Panc1 (cell line): ENCODE data around the gene MAP2K4. TPM values are rescaled to one million over a fixed set of nuclear protein-coding genes. Genes with fewer than 3 reads are reported as not detected.

Experiments
- ATAC-seq: fragments of 200-7000 bp; cut with Tn5 transposase; 2 replicates; pipeline ENCODE4 v1.9.1; 2020; ENCODE audit warnings: mild to moderate bottlenecking, moderate library complexity
- BruUV-seq: library from RNA; stranded (reverse); fragments of 400-500 nt; replicated peaks from 2 replicates; lab custom pipeline; 2021; lab: Mats Ljungman, UMichigan
- CTCF ChIA-PET: fragments of 300-600 bp; sonication (Branson Sonifier 250); formaldehyde crosslinking; loops from one replicate; lab custom pipeline; 2022; ENCODE audit warnings: antibody characterized with exemption; lab: Charles Lee
- POLR2A ChIA-PET: fragments of 300-600 bp; sonication (Branson Sonifier 250); formaldehyde crosslinking; loops from one replicate; lab custom pipeline; 2022; ENCODE audit warnings: antibody characterized with exemption; lab: Charles Lee
- DNase-seq: peaks from one replicate; pipeline ENCODE4 v3.0.0-alpha.2; 2010; ENCODE audit warnings: low read depth, low spot score
- H3K27ac ChIP-seq: 2 replicates; pipeline ENCODE4 v1.5.1; 2011; ENCODE audit warnings: mild to moderate bottlenecking, low read length, inconsistent platforms
- H3K27me3 ChIP-seq: fragments of 200-500 bp; sonication (Bioruptor generic); 2 replicates; pipeline ENCODE4 v1.6.0; 2014; ENCODE audit warnings: low read length, inconsistent platforms; ENCODE audit not compliant: control insufficient read depth, insufficient read depth
- H3K36me3 ChIP-seq: fragments of 200-500 bp; sonication (Bioruptor generic); 2 replicates; pipeline ENCODE4 v1.5.1; 2014; ENCODE audit warnings: inconsistent platforms, mild to moderate bottlenecking, low read length, moderate library complexity; ENCODE audit not compliant: control insufficient read depth, insufficient read depth
- H3K4me1 ChIP-seq: 2 replicates; pipeline ENCODE4 v1.5.1; 2011; ENCODE audit warnings: inconsistent platforms, mild to moderate bottlenecking, low read length, moderate library complexity; ENCODE audit not compliant: control insufficient read depth, insufficient read depth
- H3K4me3 ChIP-seq, 2 experiments: 2 replicates each; pipeline ENCODE4 v1.5.1; 2011 to 2012; ENCODE audit warnings: low read depth in 2 of 2, low read length in 2 of 2, mild to moderate bottlenecking in 2 of 2, inconsistent platforms in 1 of 2, moderate library complexity in 1 of 2
- H3K9me3 ChIP-seq: fragments of 200-500 bp; sonication (Bioruptor generic); 2 replicates; pipeline ENCODE4 v1.5.1; 2014; ENCODE audit warnings: low read depth, mild to moderate bottlenecking, inconsistent platforms, low read length, moderate library complexity; ENCODE audit not compliant: control insufficient read depth, insufficient read depth
- CTCF ChIP-seq: fragments of 450-650 bp; IDR thresholded peaks from 2 replicates; pipeline ENCODE4 v1.5.1; 2017; ENCODE audit warnings: mild to moderate bottlenecking
- POLR2AphosphoS5 ChIP-seq: IDR thresholded peaks from 2 replicates; pipeline ENCODE4 v1.6.1; 2012; ENCODE audit warnings: mild to moderate bottlenecking, low read depth, low read length, moderate library complexity
- REST ChIP-seq, 2 experiments: IDR thresholded peaks; 2 replicates each; pipeline ENCODE4 v1.6.1; 2011 to 2012; ENCODE audit warnings: low read depth in 2 of 2, control low read depth in 1 of 2, low read length in 1 of 2, mild to moderate bottlenecking in 1 of 2, moderate library complexity in 1 of 2; ENCODE audit not compliant: insufficient read depth in 1 of 2
- SIN3A ChIP-seq: IDR thresholded peaks from 2 replicates; pipeline ENCODE4 v1.6.1; 2012; ENCODE audit warnings: low read depth, mild to moderate bottlenecking, low read length, moderate library complexity, borderline replicate concordance; ENCODE audit not compliant: insufficient read depth
- TCF7L2 ChIP-seq: IDR thresholded peaks from 2 replicates; pipeline ENCODE4 v1.6.1; 2011; ENCODE audit warnings: mild to moderate bottlenecking, low read depth, low read length, inconsistent platforms
- in situ Hi-C: cut with HindIII; loops from 2 replicates; pipeline ENCODE4 v1.10.0; 2016; ENCODE audit warnings: low sequenced_read_pairs, low pct_unique_long_range_greater_than_20kb
- intact Hi-C: fragments of 100-400 bp; cut with micrococcal nuclease; formaldehyde crosslinking; loops from one replicate; pipeline ENCODE4 v1.10.0; 2022; ENCODE audit not compliant: unreplicated experiment
- total RNA-seq: library from RNA; stranded (reverse); gene quantifications from one replicate; pipeline ENCODE4 v1.2.1, GENCODE V29; 2021; ENCODE audit not compliant: unreplicated experiment

MAP2K4 gene
- total RNA-seq, 1 experiment from 2014 or later: 16.8 TPM

- no peak for TF ChIP-seq TCF7L2
- TF ChIP-seq SIN3A: no peak
- no peak for TF ChIP-seq POLR2AphosphoS5
- TF ChIP-seq CTCF: no peak
- TF ChIP-seq REST (IDR thresholded peaks at IDR 0.05; ENCODE audit: insufficient read depth in 1 of 2, low read depth in 2 of 2, low read length in 1 of 2): no peak
- Histone ChIP-seq H3K9me3 (peaks cover 7% of the 10 kb centered on the region; the same call in 1 of the 2 replicates), H3K36me3 (no peaks in the 10 kb centered on the region), H3K27ac (no peak overlapping the region), H3K4me1 (no peaks in the 10 kb centered on the region), H3K4me3 (no peak overlapping the region), H3K27me3 (no peaks in the 10 kb centered on the region)
- ATAC-seq (no peak), DNase-seq (no peak)
- no TSS peak for BruUV-seq
- intact Hi-C loops: no loop called here
- in situ Hi-C loops: no loop called here
- CTCF ChIA-PET: no interaction called here
- POLR2A ChIA-PET: no interaction called here
These were observed 115.6 kb downstream of the MAP2K4 start for GRCh38 chr17:12136243-12136642.

GRCh38 chr17:12136646-12137045, 116.0 kb downstream of the MAP2K4 start:
- intact Hi-C loops: no loop called here
- in situ Hi-C loops: no loop called here
- DNase-seq (no peak), ATAC-seq (no peak)
- POLR2A ChIA-PET: no interaction called here
- Histone ChIP-seq H3K4me1 (no peaks in the 10 kb centered on the region), H3K27me3 (no peaks in the 10 kb centered on the region), H3K9me3 (peaks cover 7% of the 10 kb centered on the region; the same call in 1 of the 2 replicates), H3K4me3 (no peak overlapping the region), H3K36me3 (no peaks in the 10 kb centered on the region), H3K27ac (no peak overlapping the region)
- no TSS peak for BruUV-seq
- TF ChIP-seq SIN3A: no peak
- no peak for TF ChIP-seq TCF7L2
- no peak for TF ChIP-seq REST (IDR thresholded peaks at IDR 0.05; ENCODE audit: insufficient read depth in 1 of 2, low read depth in 2 of 2, low read length in 1 of 2)
- no peak for TF ChIP-seq POLR2AphosphoS5
- TF ChIP-seq CTCF: no peak
- CTCF ChIA-PET: no interaction called here
